Progenitor cell of endocrine pancreas (in vitro differentiated cells): ENCODE data around the gene CGREF1. TPM values are rescaled to one million over a fixed set of nuclear protein-coding genes. Genes with fewer than 3 reads are reported as not detected.

Experiments used
- DNase-seq: peaks from one replicate; pipeline ENCODE4 v3.0.0; 2021; ENCODE audit warnings: low spot score; ENCODE audit not compliant: unreplicated experiment
- H3K27ac Mint-ChIP-seq: 2 replicates; pipeline ENCODE4 v1.8.0; 2021; ENCODE audit warnings: mild to moderate bottlenecking, moderate library complexity, mixed read lengths
- H3K27me3 Mint-ChIP-seq: 2 replicates; pipeline ENCODE4 v1.8.0; 2021; ENCODE audit warnings: mixed read lengths
- H3K36me3 Mint-ChIP-seq: 2 replicates; pipeline ENCODE4 v1.8.0; 2022; ENCODE audit warnings: mixed read lengths; ENCODE audit not compliant: insufficient read depth
- H3K4me1 Mint-ChIP-seq: 2 replicates; pipeline ENCODE4 v1.8.0; 2021; ENCODE audit warnings: low read depth, mixed read lengths
- H3K4me3 Mint-ChIP-seq: 2 replicates; pipeline ENCODE4 v1.8.0; 2021; ENCODE audit warnings: low read depth, mild to moderate bottlenecking, moderate library complexity, mixed read lengths
- H3K9me3 Mint-ChIP-seq: 2 replicates; pipeline ENCODE4 v1.8.0; 2021; ENCODE audit warnings: low read depth, mixed read lengths
- total RNA-seq: library from RNA; stranded (reverse); gene quantifications from 2 replicates; pipeline ENCODE4 v1.2.1, GENCODE V29; 2021
- TF ChIP-seq, protein P1 (sequence below): fragments of 200-600 bp; sonication (generic); IDR thresholded peaks from one replicate; pipeline ENCODE4 v1.5.0; 2021; ENCODE audit warnings: antibody characterized with exemption, mild to moderate bottlenecking; ENCODE audit not compliant: unreplicated experiment

CGREF1 gene
- total RNA-seq, 1 donor from 2014 or later = 0.31 TPM

DNA sequence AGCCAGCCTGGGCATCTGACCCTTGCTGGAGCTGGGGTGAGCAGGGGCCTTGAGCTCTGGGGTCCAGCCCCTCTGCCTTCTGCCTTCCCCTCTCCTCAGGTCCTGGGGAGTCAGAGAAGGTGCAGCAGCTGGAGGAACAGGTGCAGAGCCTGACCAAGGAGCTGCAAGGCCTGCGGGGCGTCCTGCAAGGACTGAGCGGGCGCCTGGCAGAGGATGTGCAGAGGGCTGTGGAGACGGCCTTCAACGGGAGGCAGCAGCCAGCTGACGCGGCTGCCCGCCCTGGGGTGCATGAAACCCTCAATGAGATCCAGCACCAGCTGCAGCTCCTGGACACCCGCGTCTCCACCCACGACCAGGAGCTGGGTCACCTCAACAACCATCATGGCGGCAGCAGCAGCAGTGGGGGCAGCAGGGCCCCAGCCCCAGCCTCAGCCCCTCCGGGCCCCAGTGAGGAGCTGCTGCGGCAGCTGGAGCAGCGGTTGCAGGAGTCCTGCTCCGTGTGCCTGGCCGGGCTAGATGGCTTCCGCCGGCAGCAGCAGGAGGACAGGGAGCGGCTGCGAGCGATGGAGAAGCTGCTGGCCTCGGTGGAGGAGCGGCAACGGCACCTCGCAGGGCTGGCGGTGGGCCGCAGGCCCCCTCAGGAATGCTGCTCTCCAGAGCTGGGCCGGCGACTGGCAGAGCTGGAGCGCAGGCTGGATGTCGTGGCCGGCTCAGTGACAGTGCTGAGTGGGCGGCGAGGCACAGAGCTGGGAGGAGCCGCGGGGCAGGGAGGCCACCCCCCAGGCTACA is 36.8 kb downstream of the CGREF1 start:
- H3K27me3 Mint-ChIP-seq = peaks cover 24% of the 10 kb centered on the region
- no peaks in the 10 kb centered on the region for H3K36me3 Mint-ChIP-seq
- H3K4me1 Mint-ChIP-seq = peaks cover 12% of the 10 kb centered on the region
- H3K9me3 Mint-ChIP-seq = no peaks in the 10 kb centered on the region
- no peak for DNase-seq
- no peak overlapping the region for H3K27ac Mint-ChIP-seq
- TF ChIP-seq, protein P1, sequence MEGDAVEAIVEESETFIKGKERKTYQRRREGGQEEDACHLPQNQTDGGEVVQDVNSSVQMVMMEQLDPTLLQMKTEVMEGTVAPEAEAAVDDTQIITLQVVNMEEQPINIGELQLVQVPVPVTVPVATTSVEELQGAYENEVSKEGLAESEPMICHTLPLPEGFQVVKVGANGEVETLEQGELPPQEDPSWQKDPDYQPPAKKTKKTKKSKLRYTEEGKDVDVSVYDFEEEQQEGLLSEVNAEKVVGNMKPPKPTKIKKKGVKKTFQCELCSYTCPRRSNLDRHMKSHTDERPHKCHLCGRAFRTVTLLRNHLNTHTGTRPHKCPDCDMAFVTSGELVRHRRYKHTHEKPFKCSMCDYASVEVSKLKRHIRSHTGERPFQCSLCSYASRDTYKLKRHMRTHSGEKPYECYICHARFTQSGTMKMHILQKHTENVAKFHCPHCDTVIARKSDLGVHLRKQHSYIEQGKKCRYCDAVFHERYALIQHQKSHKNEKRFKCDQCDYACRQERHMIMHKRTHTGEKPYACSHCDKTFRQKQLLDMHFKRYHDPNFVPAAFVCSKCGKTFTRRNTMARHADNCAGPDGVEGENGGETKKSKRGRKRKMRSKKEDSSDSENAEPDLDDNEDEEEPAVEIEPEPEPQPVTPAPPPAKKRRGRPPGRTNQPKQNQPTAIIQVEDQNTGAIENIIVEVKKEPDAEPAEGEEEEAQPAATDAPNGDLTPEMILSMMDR = no peak
- H3K4me3 Mint-ChIP-seq = no peak overlapping the region

DNA sequence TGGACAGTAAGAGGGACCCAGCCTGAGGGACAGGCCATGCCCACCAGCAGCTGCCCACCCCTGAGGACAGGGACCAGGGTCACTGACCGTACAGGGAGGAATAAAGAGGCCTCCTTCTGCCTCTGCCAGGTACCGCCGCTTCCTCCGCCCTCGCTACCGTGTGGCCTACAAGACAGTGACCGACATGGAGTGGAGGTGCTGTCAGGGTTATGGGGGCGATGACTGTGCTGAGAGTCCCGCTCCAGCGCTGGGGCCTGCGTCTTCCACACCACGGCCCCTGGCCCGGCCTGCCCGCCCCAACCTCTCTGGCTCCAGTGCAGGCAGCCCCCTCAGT is 38.4 kb downstream of the CGREF1 start:
- DNase-seq = no peak
- no peak overlapping the region for H3K27ac Mint-ChIP-seq
- H3K27me3 Mint-ChIP-seq = peaks cover 32% of the 10 kb centered on the region
- TF ChIP-seq, protein P1 = no peak
- H3K9me3 Mint-ChIP-seq = no peaks in the 10 kb centered on the region
- H3K4me1 Mint-ChIP-seq = peaks cover 10% of the 10 kb centered on the region
- no peaks in the 10 kb centered on the region for H3K36me3 Mint-ChIP-seq
- no peak overlapping the region for H3K4me3 Mint-ChIP-seq

DNA sequence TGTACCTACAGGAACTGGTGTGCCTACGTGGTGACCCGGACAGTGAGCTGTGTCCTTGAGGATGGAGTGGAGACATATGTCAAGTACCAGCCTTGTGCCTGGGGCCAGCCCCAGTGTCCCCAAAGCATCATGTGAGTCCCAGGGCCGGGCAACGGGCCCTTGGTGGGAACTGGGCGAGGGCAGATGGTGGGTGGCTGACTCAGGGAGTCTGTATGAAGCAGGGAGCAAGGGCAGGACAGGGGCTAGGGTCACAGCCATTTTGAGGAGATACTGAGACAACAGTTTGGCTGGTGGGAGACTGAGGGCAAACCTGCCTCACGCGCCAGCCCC is 38.8 kb downstream of the CGREF1 start:
- Mint-ChIP-seq H3K27ac (no peak overlapping the region), H3K4me1 (peaks cover 6% of the 10 kb centered on the region), H3K36me3 (no peaks in the 10 kb centered on the region), H3K4me3 (no peak overlapping the region), H3K9me3 (no peaks in the 10 kb centered on the region), H3K27me3 (peaks cover 29% of the 10 kb centered on the region)
- no peak for DNase-seq
- TF ChIP-seq, protein P1 = no peak

DNA sequence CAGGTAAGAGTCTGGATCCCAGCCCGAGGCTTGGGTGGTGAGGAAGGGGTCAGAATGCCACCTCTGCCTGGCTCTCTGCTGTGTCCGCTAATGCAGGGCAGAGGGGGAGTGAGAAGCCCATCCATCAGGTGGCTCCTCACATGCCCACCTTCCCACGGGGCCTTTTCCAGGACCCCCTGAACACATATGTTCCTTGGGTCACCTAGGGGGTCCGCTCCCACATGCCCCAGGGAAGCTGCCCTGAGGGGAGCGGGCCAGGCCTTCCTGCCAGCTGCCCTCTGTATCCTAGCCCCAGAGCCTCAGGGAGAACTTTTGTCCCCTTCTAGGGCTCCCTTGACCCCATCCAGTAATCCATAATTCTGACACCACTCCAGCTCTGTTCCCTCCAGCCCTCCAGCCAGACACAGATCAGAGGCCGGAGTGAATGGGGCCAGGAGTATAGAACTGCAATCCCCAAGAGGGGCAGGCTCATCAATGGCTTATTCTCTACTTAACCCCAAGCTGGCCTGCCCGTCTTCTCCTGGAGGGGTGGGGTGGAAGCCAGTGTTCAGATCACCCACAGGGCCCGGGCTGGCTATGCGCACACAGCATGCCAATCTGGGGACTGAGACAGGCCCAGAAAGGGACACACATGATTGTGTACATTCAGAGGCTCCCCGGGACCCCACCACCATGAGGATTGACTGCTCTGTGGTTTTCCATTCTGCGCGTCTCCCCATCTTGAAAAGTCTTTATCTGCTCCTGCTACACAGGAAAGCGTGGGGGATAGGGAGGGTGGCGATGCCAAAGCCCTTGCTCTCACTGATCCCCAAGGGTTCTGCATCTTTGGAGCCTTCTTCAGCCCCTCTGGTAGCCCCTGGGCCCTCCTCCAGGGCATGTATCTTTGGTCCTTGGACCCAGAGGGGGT is 39.4 kb downstream of the CGREF1 start:
- TF ChIP-seq, protein P1 = no peak
- H3K4me3 Mint-ChIP-seq = no peak overlapping the region

DNA sequence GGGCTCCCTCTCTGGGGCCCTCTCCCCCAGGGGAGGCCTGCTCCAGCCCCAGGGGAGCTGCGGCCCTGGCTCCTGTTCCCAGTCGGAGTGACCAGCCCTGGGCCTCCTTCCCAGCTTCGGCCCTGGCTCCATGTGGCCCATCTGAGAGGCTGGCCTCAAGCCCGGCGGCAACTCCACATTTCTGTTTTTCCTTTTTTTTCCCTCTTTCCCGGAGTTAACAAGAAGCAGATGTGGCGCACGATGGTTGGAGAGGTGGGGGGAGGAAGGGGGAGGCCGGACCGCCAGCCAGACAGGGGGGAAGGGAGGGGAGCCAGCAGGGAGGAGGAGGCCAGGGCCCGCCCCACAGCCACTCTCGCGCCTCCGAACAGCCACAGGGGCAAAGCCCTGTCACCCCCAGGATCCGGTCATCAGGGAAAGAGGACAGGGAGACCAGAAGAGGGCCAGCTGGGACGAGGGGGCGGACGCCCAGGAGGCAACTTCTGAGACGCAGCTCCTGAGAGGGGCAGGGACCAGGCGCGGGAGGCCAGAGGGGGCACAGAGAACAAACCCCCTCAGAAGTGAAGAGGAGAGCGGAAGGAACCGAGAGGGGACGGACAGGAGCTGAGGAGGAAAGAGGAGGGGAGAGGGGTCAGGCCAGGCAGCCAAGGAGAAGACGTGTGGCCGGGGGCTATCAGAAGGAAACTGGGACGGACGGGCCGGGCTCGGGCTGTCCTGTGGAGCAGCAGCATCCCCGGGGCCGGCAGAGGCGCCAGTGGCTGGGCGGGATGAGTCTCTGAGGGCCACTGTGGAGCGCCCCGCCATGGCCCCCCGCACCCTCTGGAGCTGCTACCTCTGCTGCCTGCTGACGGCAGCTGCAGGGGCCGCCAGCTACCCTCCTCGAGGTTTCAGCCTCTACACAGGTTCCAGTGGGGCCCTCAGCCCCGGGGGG is 40.4 kb downstream of the CGREF1 start, which contains the start of gene EMILIN1:
TSS of gene EMILIN1 (plus strand) at position 349 of the 928 bp plus-strand sequence. CDS start at position 800, 451 bp downstream.
- Mint-ChIP-seq H3K9me3 (no peaks in the 10 kb centered on the region), H3K27me3 (peaks cover 33% of the 10 kb centered on the region), H3K36me3 (no peaks in the 10 kb centered on the region), H3K4me1 (peaks cover 6% of the 10 kb centered on the region), H3K4me3 (no peak within 1 kb of the TSS), H3K27ac (no peak within 1 kb of the TSS)
- no peak for DNase-seq
- TF ChIP-seq, protein P1 = no peak

More for the DNA sequence above, 39.4 kb downstream of the CGREF1 start:
- no peak overlapping the region for H3K27ac Mint-ChIP-seq
- H3K36me3 Mint-ChIP-seq = no peaks in the 10 kb centered on the region
- H3K9me3 Mint-ChIP-seq = no peaks in the 10 kb centered on the region
- DNase-seq = no peak
- peaks cover 6% of the 10 kb centered on the region for H3K4me1 Mint-ChIP-seq
- peaks cover 31% of the 10 kb centered on the region for H3K27me3 Mint-ChIP-seq
